NOMO-1 (cell line): ENCODE results near the gene TNNI3K.

Source experiments
- DNase-seq, 2 experiments: peaks; one replicate each; lab custom pipeline; 2025; ENCODE audit not compliant: unreplicated experiment in 2 of 2; lab: John Stamatoyannopoulos, UW

The TNNI3K gene

GRCh38 chr1:74531796-74532195 lies 296.6 kb downstream of the TNNI3K start:
- no peak for DNase-seq

- no peak for DNase-seq
Observed at GRCh38 chr1:74534241-74534640, 299.1 kb downstream of the TNNI3K start.

GRCh38 chr1:74545821-74546220 lies 310.6 kb downstream of the TNNI3K start:
- no peak for DNase-seq

GRCh38 chr1:74548961-74549750 lies 314.0 kb downstream of the TNNI3K start:
- DNase-seq: no peak

GRCh38 chr1:74549932-74550331 lies 314.7 kb downstream of the TNNI3K start:
- no peak for DNase-seq

- DNase-seq: no peak
Observed at GRCh38 chr1:74570797-74571492, 335.8 kb downstream of the TNNI3K start.

- no peak for DNase-seq
Observed at GRCh38 chr1:74571493-74571800, 336.3 kb downstream of the TNNI3K start.

- no peak for DNase-seq
Observed at GRCh38 chr1:74571891-74572290, 336.7 kb downstream of the TNNI3K start.

- no peak for DNase-seq
Observed at GRCh38 chr1:74578101-74578500, 342.9 kb downstream of the TNNI3K start.

GRCh38 chr1:74579425-74579824 lies 344.2 kb downstream of the TNNI3K start:
- DNase-seq: no peak

- no peak for DNase-seq
Observed at GRCh38 chr1:74583397-74583796, 348.2 kb downstream of the TNNI3K start.

- no peak for DNase-seq
Observed at GRCh38 chr1:74584185-74584584, 349.0 kb downstream of the TNNI3K start.

GRCh38 chr1:74586253-74586897 lies 351.2 kb downstream of the TNNI3K start:
- peak in 1 of 2 experiments; percentile 17 for DNase-seq

- DNase-seq: no peak
Observed at GRCh38 chr1:74587888-74588287, 352.7 kb downstream of the TNNI3K start.

GRCh38 chr1:74590288-74590687 lies 355.1 kb downstream of the TNNI3K start:
- no peak for DNase-seq

- DNase-seq: no peak
Observed at GRCh38 chr1:74591949-74592348, 356.8 kb downstream of the TNNI3K start.

- no peak for DNase-seq
Observed at GRCh38 chr1:74592580-74593355, 357.6 kb downstream of the TNNI3K start.
